SK-N-MC (cell line): ENCODE data around the gene RBP5.

Experiments used
- DNase-seq: peaks from one replicate; pipeline ENCODE4 v3.0.0-alpha.2; 2011; ENCODE audit warnings: low read depth, low spot score
- H3K27ac ChIP-seq: fragments of 200-600 bp; sonication (generic); 2 replicates; pipeline ENCODE4 v1.5.1; 2016; ENCODE audit warnings: mixed run types
- H3K36me3 ChIP-seq: fragments of 200-600 bp; sonication (generic); 2 replicates; pipeline ENCODE4 v1.6.1; 2017; ENCODE audit warnings: antibody characterized with exemption, low read length, mixed read lengths; ENCODE audit not compliant: insufficient read depth
- H3K4me3 ChIP-seq: fragments of 200-600 bp; sonication (generic); 2 replicates; pipeline ENCODE4 v1.5.1; 2016
- H3K9ac ChIP-seq: fragments of 200-600 bp; sonication (generic); 2 replicates; pipeline ENCODE4 v1.8.0; 2017; ENCODE audit warnings: mixed run types, mixed read lengths; ENCODE audit not compliant: insufficient read length
- H3K9me3 ChIP-seq: fragments of 200-600 bp; sonication (generic); 2 replicates; pipeline ENCODE4 v1.6.1; 2017; ENCODE audit warnings: low read depth, mild to moderate bottlenecking, antibody characterized with exemption, low read length, moderate library complexity, mixed read lengths
- EZH2 ChIP-seq: fragments of 200-600 bp; sonication (generic); IDR thresholded peaks from one replicate; pipeline ENCODE4 v1.6.1; 2017; ENCODE audit warnings: antibody characterized with exemption
- FOXP2 ChIP-seq: optimal IDR thresholded peaks from 2 replicates; pipeline ENCODE3; 2011; ENCODE audit warnings: mild to moderate bottlenecking, moderate library complexity; ENCODE audit not compliant: insufficient read depth; ENCODE audit errors: extremely low read length, control extremely low read depth
- POLR2AphosphoS5 ChIP-seq: IDR thresholded peaks from 2 replicates; pipeline ENCODE4 v1.6.1; 2012; ENCODE audit warnings: mild to moderate bottlenecking, low read depth, low read length, borderline replicate concordance

Gene RBP5

DNA sequence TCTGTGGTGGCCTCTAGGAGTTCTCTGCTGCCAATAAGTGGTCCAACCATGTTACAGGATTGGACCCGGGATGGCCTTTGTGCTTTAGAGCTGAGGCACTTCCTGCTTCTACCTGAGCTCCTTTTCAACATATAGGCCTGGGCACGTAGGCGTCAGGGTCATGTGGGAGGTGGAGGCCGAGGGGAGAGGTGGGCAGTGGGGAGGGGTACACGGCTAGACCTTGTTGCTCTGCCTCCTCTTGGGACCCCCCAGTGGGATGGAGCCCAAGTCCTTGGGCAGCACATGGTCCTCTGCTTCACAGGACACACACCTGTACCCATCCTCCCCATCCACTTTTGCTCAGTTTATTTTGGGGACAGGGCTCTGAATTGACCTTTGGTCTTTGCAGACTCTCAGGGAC is 7.4 kb downstream of the RBP5 start:
- no peaks in the 10 kb centered on the region for H3K9me3 ChIP-seq
- H3K36me3 ChIP-seq, result no peaks in the 10 kb centered on the region
- no peak for DNase-seq
- no peak for TF ChIP-seq EZH2
- no peak for TF ChIP-seq FOXP2
- no peak for TF ChIP-seq POLR2AphosphoS5
- no peak overlapping the region for H3K9ac ChIP-seq
- no peak overlapping the region for H3K27ac ChIP-seq
- no peak overlapping the region for H3K4me3 ChIP-seq

DNA sequence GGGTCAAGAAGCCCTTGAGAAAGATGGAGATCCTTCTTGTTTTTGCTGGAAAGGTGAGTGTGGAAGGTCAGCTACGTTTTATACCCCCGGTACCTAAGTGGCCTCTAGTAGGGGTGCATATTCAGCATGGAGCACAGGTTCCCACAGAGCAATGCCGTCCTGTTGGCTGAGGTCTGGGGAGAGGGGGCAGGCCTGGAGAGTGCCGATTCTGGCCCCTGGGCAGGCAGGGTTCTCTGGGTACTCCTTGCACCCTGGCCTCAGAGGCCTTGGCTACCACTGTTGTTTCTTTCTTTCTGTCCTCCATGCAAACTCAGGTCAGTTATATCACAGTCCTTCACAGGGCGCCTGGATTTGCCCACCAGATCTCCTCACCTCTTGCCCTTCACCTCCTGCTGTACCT is 8.5 kb downstream of the RBP5 start:
- H3K9me3 ChIP-seq, result no peaks in the 10 kb centered on the region
- no peak for DNase-seq
- H3K36me3 ChIP-seq, result no peaks in the 10 kb centered on the region
- no peak overlapping the region for H3K4me3 ChIP-seq
- no peak overlapping the region for H3K9ac ChIP-seq
- H3K27ac ChIP-seq, result no peak overlapping the region
- TF ChIP-seq POLR2AphosphoS5 (no peak), FOXP2 (no peak), EZH2 (no peak)

DNA sequence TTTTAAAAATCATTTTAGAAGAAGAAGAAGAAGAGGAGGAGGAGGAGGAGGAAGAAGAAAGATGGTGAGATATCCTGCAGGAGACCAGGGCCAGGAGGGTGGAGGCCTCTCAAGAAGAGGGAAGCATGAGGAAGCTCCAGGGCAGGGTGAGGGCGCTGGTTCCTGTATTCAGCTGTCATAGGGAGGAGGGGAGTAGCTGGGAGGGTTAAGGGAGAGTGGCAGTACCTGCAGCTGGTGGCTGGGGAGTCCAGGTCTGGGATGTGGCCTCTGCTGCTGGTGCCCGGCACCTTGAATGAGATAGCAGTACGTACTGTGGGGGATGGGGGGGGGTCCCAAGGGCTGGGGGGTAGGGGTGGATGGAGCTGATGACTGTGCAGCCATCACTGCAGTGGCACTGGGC is 9.8 kb downstream of the RBP5 start:
- DNase-seq, result no peak
- no peak for TF ChIP-seq EZH2
- no peak for TF ChIP-seq POLR2AphosphoS5
- no peak for TF ChIP-seq FOXP2
- Histone ChIP-seq H3K27ac (no peak overlapping the region), H3K9ac (no peak overlapping the region), H3K4me3 (no peak overlapping the region), H3K9me3 (no peaks in the 10 kb centered on the region), H3K36me3 (no peaks in the 10 kb centered on the region)

DNA sequence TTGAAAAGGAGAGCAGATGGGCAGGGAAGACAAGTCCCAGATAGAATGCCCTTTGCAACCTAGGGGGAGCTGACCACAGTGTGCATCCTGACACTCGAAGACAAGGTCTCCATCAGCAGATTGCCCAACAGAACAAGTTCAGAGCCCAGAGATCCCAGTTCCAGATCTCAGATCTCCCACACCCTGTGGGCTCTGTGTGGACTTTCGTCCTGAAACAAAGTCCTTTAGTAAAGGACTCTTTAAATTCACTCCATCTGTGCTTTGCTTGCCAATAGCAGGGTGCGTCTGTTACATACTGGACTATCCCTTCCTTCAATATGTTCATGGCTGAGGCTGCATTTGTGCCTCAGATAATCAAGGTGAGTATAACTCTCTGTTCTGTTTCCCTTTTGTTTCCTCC is 11.0 kb downstream of the RBP5 start:
- Histone ChIP-seq H3K27ac (no peak overlapping the region), H3K9ac (no peak overlapping the region), H3K9me3 (no peaks in the 10 kb centered on the region), H3K4me3 (no peak overlapping the region), H3K36me3 (no peaks in the 10 kb centered on the region)
- TF ChIP-seq POLR2AphosphoS5 (no peak), FOXP2 (no peak), EZH2 (no peak)
- no peak for DNase-seq

DNA sequence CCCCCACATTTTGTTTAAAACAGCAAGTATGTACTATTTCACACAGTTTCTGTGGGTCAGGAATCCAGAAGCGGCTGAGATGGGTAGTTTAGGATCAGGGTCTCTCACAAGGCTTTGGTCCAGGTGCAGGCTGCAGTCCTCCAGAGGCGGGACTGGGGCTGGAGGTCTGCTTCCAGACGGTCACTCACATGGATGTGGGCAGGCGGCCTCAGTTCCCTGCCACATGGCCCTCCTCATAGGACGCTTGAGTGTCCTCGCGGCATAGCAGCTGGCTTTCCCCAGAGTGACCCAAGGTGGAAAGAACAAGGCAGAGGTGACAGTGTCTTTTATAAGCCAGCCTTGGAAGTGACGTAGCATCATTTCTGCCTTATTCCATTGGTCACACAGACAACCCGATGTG is 11.8 kb downstream of the RBP5 start:
- no peaks in the 10 kb centered on the region for H3K36me3 ChIP-seq
- no peak for TF ChIP-seq EZH2
- TF ChIP-seq FOXP2, result no peak
- no peak for TF ChIP-seq POLR2AphosphoS5

DNA sequence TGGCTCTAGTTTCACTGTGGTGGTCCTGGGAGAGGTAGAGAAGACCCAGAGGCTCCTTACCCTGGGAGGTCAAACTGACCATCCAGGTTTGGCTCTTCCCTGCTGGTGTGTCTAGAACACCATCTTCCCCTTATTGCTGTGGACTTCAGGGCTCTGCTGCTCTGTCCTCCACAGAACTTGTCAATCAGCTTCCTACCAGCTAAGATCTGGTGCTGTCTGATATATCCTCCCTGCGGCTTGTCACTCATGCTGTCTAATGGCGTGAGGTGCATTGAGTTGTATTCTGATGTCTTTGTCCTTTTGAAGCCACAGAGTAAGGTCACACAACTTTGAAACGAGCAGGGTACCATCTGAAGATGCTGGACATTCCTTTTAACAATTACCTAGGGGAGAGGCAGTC is 12.5 kb downstream of the RBP5 start:
- TF ChIP-seq POLR2AphosphoS5 (no peak), EZH2 (no peak), FOXP2 (no peak)
- Histone ChIP-seq H3K9ac (no peak overlapping the region), H3K4me3 (no peak overlapping the region), H3K27ac (no peak overlapping the region), H3K9me3 (no peaks in the 10 kb centered on the region), H3K36me3 (no peaks in the 10 kb centered on the region)
- no peak for DNase-seq

More for the DNA sequence above, 11.8 kb downstream of the RBP5 start:
- Histone ChIP-seq H3K4me3 (no peak overlapping the region), H3K9me3 (no peaks in the 10 kb centered on the region), H3K27ac (no peak overlapping the region), H3K9ac (no peak overlapping the region)
- DNase-seq, result no peak

DNA sequence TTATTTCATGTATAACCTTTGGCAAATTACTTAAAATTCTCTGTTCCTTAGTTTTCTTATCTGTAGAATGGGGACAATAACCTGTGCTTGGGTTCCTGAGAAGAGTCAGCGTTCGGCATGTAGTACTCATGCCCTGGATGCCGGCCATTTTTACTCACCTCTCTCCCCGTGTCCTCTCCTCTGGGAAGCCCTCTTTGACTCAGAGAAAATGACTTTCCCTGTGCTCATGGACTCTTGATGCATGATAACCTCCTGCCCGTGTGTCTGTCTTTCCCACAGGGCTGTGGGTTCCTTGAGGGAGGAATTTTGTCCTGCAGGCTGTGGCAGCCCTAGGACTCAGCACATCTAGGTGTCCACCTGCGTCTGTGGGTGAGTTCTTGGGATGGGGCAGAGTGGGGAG is 13.8 kb downstream of the RBP5 start:
- no peak overlapping the region for H3K4me3 ChIP-seq
- no peak overlapping the region for H3K9ac ChIP-seq
- H3K36me3 ChIP-seq, result no peaks in the 10 kb centered on the region
- no peaks in the 10 kb centered on the region for H3K9me3 ChIP-seq
- no peak for DNase-seq
- no peak for TF ChIP-seq EZH2
- no peak for TF ChIP-seq FOXP2
- no peak for TF ChIP-seq POLR2AphosphoS5
- no peak overlapping the region for H3K27ac ChIP-seq

DNA sequence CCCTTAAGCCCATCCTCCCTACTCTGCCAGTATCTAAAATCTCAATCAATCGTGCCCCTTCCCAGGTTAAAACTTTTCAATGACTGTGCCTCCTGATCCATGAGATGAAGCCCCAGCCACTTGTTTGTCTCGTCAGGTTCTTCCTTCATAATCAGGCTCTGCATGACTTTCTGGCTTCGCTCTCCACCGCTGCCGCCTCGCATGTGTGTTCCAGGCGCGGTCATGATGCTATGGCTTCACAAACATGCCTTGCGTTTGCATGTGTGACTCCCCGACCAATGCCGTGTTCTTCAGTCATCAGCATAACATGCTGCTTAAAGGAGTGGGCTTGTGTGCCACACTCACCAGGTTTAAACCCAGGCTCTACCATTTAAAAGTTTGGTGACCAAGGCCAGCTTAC is 14.7 kb downstream of the RBP5 start:
- TF ChIP-seq EZH2, result no peak
- Histone ChIP-seq H3K36me3 (no peaks in the 10 kb centered on the region), H3K4me3 (no peak overlapping the region), H3K27ac (no peak overlapping the region), H3K9me3 (no peaks in the 10 kb centered on the region), H3K9ac (no peak overlapping the region)
- no peak for DNase-seq

DNA sequence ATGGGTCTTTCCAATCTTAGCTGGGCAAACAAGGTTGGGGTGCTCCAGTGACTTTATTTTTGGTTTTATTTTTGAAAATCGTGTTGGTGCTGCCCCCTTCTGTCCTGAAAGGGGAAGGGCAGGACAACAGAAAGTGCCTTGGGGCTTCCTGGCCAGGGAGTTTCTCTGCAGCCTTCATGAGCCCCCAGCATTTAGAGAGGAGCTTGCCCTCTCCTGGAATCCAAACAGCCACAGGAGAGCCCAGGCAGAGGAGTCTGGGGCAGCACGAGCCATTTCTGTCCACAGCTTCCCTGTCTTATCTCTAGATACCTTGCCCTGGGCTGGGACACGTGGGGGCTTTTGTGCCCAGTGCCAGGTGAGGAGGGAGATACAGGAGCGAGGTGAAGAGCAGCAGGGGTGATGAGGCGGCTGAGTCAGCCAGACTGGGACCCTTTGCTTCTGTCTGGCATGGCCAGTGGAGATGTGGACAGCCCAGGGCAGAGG is 15.3 kb downstream of the RBP5 start:
- Histone ChIP-seq H3K36me3 (no peaks in the 10 kb centered on the region), H3K27ac (no peak overlapping the region), H3K4me3 (no peak overlapping the region), H3K9ac (no peak overlapping the region), H3K9me3 (no peaks in the 10 kb centered on the region)
- no peak for DNase-seq
- TF ChIP-seq EZH2, result no peak
- no peak for TF ChIP-seq FOXP2
- TF ChIP-seq POLR2AphosphoS5, result no peak

DNA sequence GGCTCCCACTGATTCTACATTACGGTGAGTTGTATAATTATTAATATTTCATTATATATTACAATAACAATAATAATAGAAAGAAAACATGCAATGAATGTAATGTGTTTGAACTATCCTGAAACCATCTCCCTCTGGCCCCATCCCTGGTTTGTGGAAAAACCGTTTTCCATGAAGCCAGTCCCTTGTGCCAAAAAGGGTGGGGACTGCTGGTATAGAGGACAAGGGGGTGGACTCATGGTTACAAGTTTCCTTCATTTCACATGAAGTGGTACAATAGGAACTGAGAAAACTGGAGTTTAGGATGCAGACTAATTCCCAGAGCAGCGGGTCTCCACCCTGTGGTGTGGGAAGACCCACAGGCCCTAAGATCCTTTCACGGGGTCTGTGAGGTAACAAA is 16.6 kb downstream of the RBP5 start:
- Histone ChIP-seq H3K9me3 (no peaks in the 10 kb centered on the region), H3K4me3 (no peak overlapping the region), H3K27ac (no peak overlapping the region), H3K9ac (no peak overlapping the region), H3K36me3 (no peaks in the 10 kb centered on the region)
- no peak for DNase-seq
- TF ChIP-seq POLR2AphosphoS5 (no peak), FOXP2 (no peak), EZH2 (no peak)
